Effector CD8-positive, alpha-beta T cell (primary cell): ENCODE data around the gene PTX4.

Experiments
- DNase-seq: peaks from one replicate; lab custom pipeline; 2025; lab: John Stamatoyannopoulos, UW
- total RNA-seq, 4 experiments: gene quantifications; one replicate each; lab custom pipeline; 2026; lab: John Stamatoyannopoulos, UW

Gene PTX4
- total RNA-seq, result 0 reads per million in 4 experiments

GRCh38 chr16:1488619-1489018, at the start of gene PTX4:
Gene PTX4, minus strand, starts transcription at chr16:1488944. Its CDS starts 35 bp downstream, at chr16:1488909.
- no peak for DNase-seq

GRCh38 chr16:1537763-1538289, 49.1 kb upstream of the PTX4 start:
- DNase-seq, result peak; percentile 24

GRCh38 chr16:1537138-1537577, 48.4 kb upstream of the PTX4 start:
- DNase-seq, result no peak

GRCh38 chr16:1536601-1537000, 47.9 kb upstream of the PTX4 start:
- no peak for DNase-seq

- DNase-seq, result no peak
These were observed 46.9 kb upstream of the PTX4 start for GRCh38 chr16:1535391-1536291.

GRCh38 chr16:1534021-1535020, 45.6 kb upstream of the PTX4 start:
- DNase-seq, result no peak

- DNase-seq, result no peak
These were observed 44.8 kb upstream of the PTX4 start, which contains the start of gene TMEM204 for GRCh38 chr16:1533443-1533951. Gene TMEM204, plus strand, starts transcription at chr16:1533666. Its CDS starts 610 bp downstream, at chr16:1534276.

- no peak for DNase-seq
These were observed 44.0 kb upstream of the PTX4 start for GRCh38 chr16:1532771-1533170.

- DNase-seq, result no peak
These were observed 43.5 kb upstream of the PTX4 start for GRCh38 chr16:1532081-1532760.

- DNase-seq, result no peak
These were observed 42.8 kb upstream of the PTX4 start for GRCh38 chr16:1531638-1531910.

GRCh38 chr16:1530883-1531637, 42.3 kb upstream of the PTX4 start:
- no peak for DNase-seq

- no peak for DNase-seq
These were observed 41.7 kb upstream of the PTX4 start for GRCh38 chr16:1530349-1530882.

GRCh38 chr16:1528921-1529537, 40.3 kb upstream of the PTX4 start:
- no peak for DNase-seq

- DNase-seq, result no peak
These were observed 39.4 kb upstream of the PTX4 start for GRCh38 chr16:1527836-1528811.

GRCh38 chr16:1526608-1527555, 38.1 kb upstream of the PTX4 start:
- peak; percentile 21 for DNase-seq

- no peak for DNase-seq
These were observed 37.3 kb upstream of the PTX4 start for GRCh38 chr16:1525871-1526607.

GRCh38 chr16:1524366-1524765, 35.6 kb upstream of the PTX4 start:
- DNase-seq, result no peak
